Endothelial cell of umbilical vein (primary cell): ENCODE results near the gene CNNM4. TPM values are rescaled to one million over a fixed set of nuclear protein-coding genes. Genes with fewer than 3 reads are reported as not detected.

Source experiments
- BruUV-seq: library from RNA; stranded (reverse); fragments of 400-500 nt; replicated peaks from 2 replicates; lab custom pipeline; 2021; lab: Mats Ljungman, UMichigan
- CTCF ChIA-PET: fragments of 300-600, 350-600 bp; sonication (Branson Sonifier 250); formaldehyde crosslinking; loops from one replicate; lab custom pipeline; 2021; ENCODE audit warnings: antibody characterized with exemption, inconsistent platforms; lab: Charles Lee
- POLR2A ChIA-PET: fragments of 300-600, 350-600 bp; sonication (Branson Sonifier 250); formaldehyde crosslinking; loops from one replicate; lab custom pipeline; 2021; ENCODE audit warnings: antibody characterized with exemption, inconsistent platforms; lab: Charles Lee
- DNase-seq: peaks from one replicate; pipeline ENCODE4 v3.0.0-alpha.2; 2011; ENCODE audit warnings: low read depth, low spot score
- FAIRE-seq: peaks from 2 replicates; lab custom pipeline; 2011; peaks lifted over from hg19 to GRCh38; lab: Jason Lieb, UNC
- H2AFZ ChIP-seq: 2 replicates; pipeline ENCODE4 v1.6.0; 2012; ENCODE audit warnings: low read depth, low read length, control low read depth, inconsistent platforms
- H3K27ac ChIP-seq: 2 replicates; pipeline ENCODE4 v1.5.1; 2011; ENCODE audit warnings: low read depth, mild to moderate bottlenecking, control low read depth, low read length, moderate library complexity; ENCODE audit not compliant: insufficient read depth
- H3K27me3 ChIP-seq, 2 experiments: 2 replicates each; pipeline versions ENCODE4 v1.6.0 to v1.6.1; 2011; ENCODE audit warnings: low read length in 2 of 2, mixed read lengths in 1 of 2; ENCODE audit not compliant: control insufficient read depth in 2 of 2, insufficient read depth in 2 of 2
- H3K36me3 ChIP-seq, 2 experiments: 2 replicates in 1 of 2; 3 replicates in 1 of 2; pipeline ENCODE4 v1.5.1; 2011; ENCODE audit warnings: low read length in 2 of 2, mild to moderate bottlenecking in 1 of 2, moderate library complexity in 1 of 2; ENCODE audit not compliant: control insufficient read depth in 2 of 2, insufficient read depth in 2 of 2; ENCODE audit errors: extremely low read depth in 1 of 2
- H3K4me1 ChIP-seq: 3 replicates; pipeline ENCODE4 v1.5.1; 2011; ENCODE audit warnings: mild to moderate bottlenecking, low read length; ENCODE audit not compliant: control insufficient read depth, insufficient read depth; ENCODE audit errors: extremely low read depth
- H3K4me2 ChIP-seq: 2 replicates; pipeline ENCODE4 v1.6.1; 2011; ENCODE audit warnings: low read length, control low read depth, mixed read lengths; ENCODE audit not compliant: insufficient read depth
- H3K4me3 ChIP-seq, 3 experiments: fragments of 200-600 bp in 1 of 3; sonication (generic), shearing (Covaris generic) in 1 of 3; replicated peaks in 1 of 3; 2 replicates each; pipeline ENCODE4 v1.5.1; 2011 to 2016; ENCODE audit warnings: control low read depth in 3 of 3, low read length in 3 of 3, mild to moderate bottlenecking in 2 of 3, inconsistent platforms in 1 of 3, low read depth in 1 of 3, moderate library complexity in 1 of 3; ENCODE audit not compliant: insufficient read depth in 1 of 3
- H3K79me2 ChIP-seq: 2 replicates; pipeline ENCODE4 v1.6.0; 2012; ENCODE audit warnings: low read length, inconsistent platforms; ENCODE audit not compliant: control insufficient read depth, insufficient read depth
- H3K9ac ChIP-seq: replicated peaks from 2 replicates; pipeline ENCODE3; 2011; ENCODE audit warnings: low read length, control low read depth; ENCODE audit not compliant: insufficient read depth; ENCODE audit errors: extremely low read depth
- H3K9me1 ChIP-seq: replicated peaks from 3 replicates; pipeline ENCODE4 v1.6.0; 2011; ENCODE audit warnings: mild to moderate bottlenecking, low read length; ENCODE audit not compliant: control insufficient read depth, insufficient read depth; ENCODE audit errors: extremely low read depth
- H3K9me3 ChIP-seq: replicated peaks from 2 replicates; pipeline ENCODE4 v1.5.1; 2012; ENCODE audit warnings: low read length, inconsistent platforms; ENCODE audit not compliant: control insufficient read depth, insufficient read depth
- H4K20me1 ChIP-seq: replicated peaks from 2 replicates; pipeline ENCODE3; 2011; ENCODE audit warnings: mild to moderate bottlenecking, low read length; ENCODE audit not compliant: control insufficient read depth, insufficient read depth; ENCODE audit errors: extremely low read depth
- CTCF ChIP-seq, 2 donors: IDR thresholded peaks; 1 replicate in 1 of 2; 2 replicates in 1 of 2; pipeline ENCODE4 v1.5.1; 2011; ENCODE audit warnings: low read length in 2 of 2, mild to moderate bottlenecking in 2 of 2, moderate library complexity in 2 of 2, control low read depth in 1 of 2, inconsistent platforms in 1 of 2, low read depth in 1 of 2; ENCODE audit not compliant: insufficient read depth in 1 of 2; ENCODE audit errors: extremely low read depth in 1 of 2
- EZH2 ChIP-seq: IDR thresholded peaks from 2 replicates; pipeline ENCODE4 v1.6.1; 2012; ENCODE audit warnings: borderline replicate concordance, low read depth, mild to moderate bottlenecking, moderate library complexity, low read length, inconsistent platforms; ENCODE audit not compliant: severe bottlenecking
- FOS ChIP-seq: IDR thresholded peaks from 2 replicates; pipeline ENCODE4 v1.6.1; 2011; ENCODE audit warnings: mild to moderate bottlenecking, low read length, moderate library complexity, borderline replicate concordance; ENCODE audit not compliant: insufficient read depth
- GATA2 ChIP-seq: IDR thresholded peaks from 2 replicates; pipeline ENCODE4 v1.7.0; 2011; ENCODE audit warnings: low read depth, mild to moderate bottlenecking, moderate library complexity, mixed read lengths, low read length; ENCODE audit not compliant: insufficient read length, insufficient read depth
- JUN ChIP-seq: IDR thresholded peaks from 2 replicates; pipeline ENCODE4 v1.6.1; 2011; ENCODE audit warnings: borderline replicate concordance, low read depth; ENCODE audit not compliant: insufficient read length, insufficient read depth
- MAX ChIP-seq: IDR thresholded peaks from 2 replicates; pipeline ENCODE4 v1.6.1; 2011; ENCODE audit not compliant: insufficient read depth, insufficient read length
- MYC ChIP-seq: IDR thresholded peaks from one replicate; pipeline ENCODE4 v1.6.1; 2011; ENCODE audit warnings: mild to moderate bottlenecking, low read depth, low read length
- POLR2A ChIP-seq: IDR thresholded peaks from 2 replicates; pipeline ENCODE4 v1.6.1; 2012; ENCODE audit warnings: low read depth, mild to moderate bottlenecking, control low read depth, low read length
- POLR2AphosphoS5 ChIP-seq: IDR thresholded peaks from 2 replicates; pipeline ENCODE4 v1.6.1; 2012; ENCODE audit warnings: low read depth, mild to moderate bottlenecking, control low read depth, low read length, moderate library complexity; ENCODE audit not compliant: insufficient read depth
- dilution Hi-C: fragments of 300-500 bp; cut with MboI; formaldehyde crosslinking; loops from one replicate; pipeline ENCODE4 v1.15.0; 2019; ENCODE audit warnings: low sequenced_read_pairs; ENCODE audit not compliant: extremely low pct_ligation_motif_present
- intact Hi-C: fragments of 100-400 bp; cut with micrococcal nuclease; formaldehyde crosslinking; loops from one replicate; pipeline ENCODE4 v1.10.0; 2022
- polyA plus RNA-seq, 4 experiments: library from polyadenylated mRNA; depleted of rRNA in 3 of 4; stranded (reverse) in 3 of 4; unstranded in 1 of 4; fragments of >200 nt; gene quantifications; 2 replicates each; pipeline versions ENCODE4 v1.2.1 to v1.2.3, GENCODE V29; 2011 to 2012; ENCODE audit warnings: missing spikeins in 1 of 4
- total RNA-seq: library from RNA; stranded (reverse); gene quantifications from 2 replicates; pipeline ENCODE4 v1.2.3, GENCODE V29; 2021

The CNNM4 gene
- total and polyA plus RNA-seq, 2 donors (not counting 3 experiments of a cell fraction or from before 2014, with no cell fraction given): 4.7 to 5.3 TPM

DNA sequence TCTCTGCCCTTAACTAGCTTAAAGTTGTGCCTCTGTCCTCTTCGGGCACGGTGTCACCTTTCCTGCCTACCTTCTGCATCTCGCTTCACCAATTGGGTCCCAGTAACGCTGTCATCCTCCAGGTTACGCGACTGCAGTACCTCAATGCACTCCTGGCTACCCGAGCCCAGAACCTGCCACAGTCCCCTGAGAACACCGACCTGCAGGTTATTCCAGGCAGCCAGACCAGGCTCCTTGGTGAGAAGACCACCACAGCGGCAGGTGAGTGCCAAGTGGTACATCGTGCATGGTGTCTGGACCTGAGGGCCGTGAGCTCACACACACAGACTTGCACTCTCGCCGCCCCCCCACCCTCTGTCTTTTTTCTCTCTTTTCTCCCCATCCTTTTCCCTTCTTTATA is 68.2 kb downstream of the CNNM4 start:
- FAIRE-seq: no peak
- CTCF ChIA-PET: no interaction called here

More for the DNA sequence above, 68.2 kb downstream of the CNNM4 start:
- no TSS peak for BruUV-seq
- peaks cover 2 to 38% of the 10 kb centered on the region in 2 experiments for H3K36me3 ChIP-seq
- no peaks in the 10 kb centered on the region for H3K27me3 ChIP-seq
- intact Hi-C loops (no loop called here), dilution Hi-C loops (no loop called here)
- no peaks in the 10 kb centered on the region for H3K9me3 ChIP-seq
- TF ChIP-seq EZH2 (no peak), JUN (no peak), POLR2A (no peak), POLR2AphosphoS5 (no peak), GATA2 (no peak), CTCF (IDR thresholded peaks at IDR 0.05; ENCODE audit: extremely low read depth in 1 of 2, insufficient read depth in 1 of 2, low read depth in 1 of 2, low read length in 2 of 2) (no peak), MYC (no peak), MAX (no peak), FOS (no peak)
- no peaks in the 10 kb centered on the region for H3K4me1 ChIP-seq
- POLR2A ChIA-PET: no interaction called here
- H3K9me1 ChIP-seq: no peaks in the 10 kb centered on the region
- no peak overlapping the region for H3K4me2 ChIP-seq
- H3K27ac ChIP-seq: no peak overlapping the region
- H2AFZ ChIP-seq: no peak overlapping the region
- no peak overlapping the region for H3K9ac ChIP-seq
- no peak for DNase-seq
- no peaks in the 10 kb centered on the region for H3K79me2 ChIP-seq
- no peaks in the 10 kb centered on the region for H4K20me1 ChIP-seq
- no peak overlapping the region for H3K4me3 ChIP-seq
